ENCODE data around the gene AGMAT.

The AGMAT gene

DNA sequence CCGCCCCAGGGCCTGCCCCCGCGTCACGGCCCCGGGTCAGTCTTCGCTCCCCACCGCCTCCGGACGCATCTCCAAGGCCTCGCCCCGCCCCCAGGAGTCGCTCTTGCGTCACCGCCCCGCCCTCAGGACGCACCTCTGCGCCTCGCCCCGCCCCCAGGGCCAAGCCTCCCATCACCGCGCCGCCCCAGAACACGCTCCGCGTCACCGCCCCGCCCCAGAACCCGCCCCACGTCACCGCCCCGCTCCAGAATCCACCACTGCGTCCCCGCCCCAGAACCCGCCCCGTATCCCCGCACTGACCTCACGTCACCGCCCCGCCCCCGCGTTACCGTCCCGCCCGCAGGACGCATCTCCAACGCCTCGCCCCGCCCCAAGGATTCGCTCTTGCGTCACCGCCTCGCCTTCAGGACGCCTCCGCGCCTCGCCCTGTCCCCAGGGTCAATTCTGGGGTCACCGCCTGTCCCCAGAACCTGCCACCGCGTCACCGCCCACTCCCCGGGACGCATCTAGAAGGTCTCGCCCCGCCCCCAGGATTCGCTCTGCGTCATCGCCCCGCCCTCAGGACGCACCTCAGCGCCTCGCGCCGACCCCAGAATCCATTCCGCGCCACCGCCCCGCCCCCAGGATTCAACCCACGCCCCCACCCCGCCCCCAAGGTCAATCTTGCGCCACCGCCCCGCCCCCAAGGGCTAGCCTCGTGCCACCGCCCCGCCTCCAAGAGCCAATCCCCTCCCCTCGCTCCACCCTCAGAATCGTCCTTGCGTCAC is 60.4 kb downstream of the AGMAT start:
- ATAC-seq, result peak; percentile 59
- peak; percentile 100 for DNase-seq

DNA sequence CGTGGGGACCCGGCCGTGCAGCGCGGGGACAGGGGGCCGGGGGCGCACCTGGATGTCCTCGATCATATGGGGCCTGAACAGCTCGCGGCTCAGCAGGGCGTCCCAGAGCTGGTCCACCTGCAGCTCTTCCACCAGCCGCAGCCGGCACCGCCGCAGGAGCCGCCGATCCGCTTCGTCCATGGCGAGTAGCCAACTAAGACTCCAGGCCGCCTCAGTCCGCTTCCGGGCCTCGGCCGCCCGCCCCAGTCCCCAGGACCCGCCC is 60.9 kb downstream of the AGMAT start, which contains the start of gene CASP9:
TSS of gene CASP9 (minus strand) at position 195 of the 262 bp plus-strand sequence. CDS start at position 180, 15 bp downstream.
- ATAC-seq (no peak), DNase-seq (no peak)

DNA sequence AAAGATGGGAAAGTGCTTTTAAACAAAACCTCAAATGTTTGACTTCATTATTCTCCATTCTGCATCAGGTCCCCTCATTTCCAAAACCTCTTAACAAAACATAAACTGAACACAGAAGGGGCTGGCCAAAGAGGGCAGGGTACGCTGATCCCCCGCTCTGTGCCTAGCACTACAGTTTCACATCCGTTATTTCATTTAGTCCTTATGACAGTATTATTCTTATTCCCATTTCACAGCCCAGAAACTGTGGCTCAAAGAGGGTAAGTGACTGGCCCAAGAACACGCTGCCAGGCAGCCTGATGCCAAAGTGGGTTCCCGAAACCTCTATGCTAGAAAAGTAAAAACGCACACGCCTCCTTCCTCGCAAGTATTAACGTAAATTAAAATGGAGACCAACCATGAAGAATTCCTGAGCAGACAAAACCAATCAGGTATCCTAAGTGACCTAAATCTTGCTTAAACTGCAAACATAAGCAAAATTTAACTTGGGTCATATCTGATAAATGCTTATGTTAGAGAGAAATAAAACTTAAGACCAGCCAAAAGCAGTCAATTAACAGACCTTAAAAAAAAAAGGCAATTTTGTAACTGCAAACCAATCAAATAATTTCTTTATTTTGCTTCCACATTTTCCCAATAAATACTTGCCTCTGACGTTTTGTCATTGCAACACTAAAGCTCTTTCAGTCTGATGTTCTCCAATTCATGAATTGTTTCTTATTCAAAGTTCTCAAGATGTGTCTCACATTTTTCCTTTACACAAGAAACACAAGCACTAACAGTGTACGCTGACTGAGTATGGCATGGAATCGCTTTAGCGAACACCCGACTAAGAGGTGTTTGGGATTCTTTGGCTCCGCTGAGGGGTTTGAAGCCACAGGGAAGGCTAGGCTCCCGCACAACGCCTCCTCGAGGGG is 61.5 kb downstream of the AGMAT start:
- DNase-seq (no peak), ATAC-seq (no peak)

GRCh38 chr1:15522551-15522950 is 62.3 kb downstream of the AGMAT start:
- DNase-seq (no peak), ATAC-seq (no peak)

Measured in stimulated activated naive CD8-positive, alpha-beta T cell treated with anti-CD3 and anti-CD28 coated beads, Interleukin-15, Interleukin-2, amounts not matched to agents 100 U/mL and 50 U/mL, for 24 hours (primary cell).